CD14-positive monocyte (primary cell): Measurements from ENCODE around the gene OVCH1. TPM values are rescaled to one million over a fixed set of nuclear protein-coding genes. Genes with fewer than 3 reads are reported as not detected.

Experiments used
- DNase-seq, 3 donors: peaks; one replicate each; pipeline ENCODE4 v3.0.0-alpha.2; 2011 to 2022
- H2AFZ ChIP-seq: 2 replicates; pipeline ENCODE4 v1.6.0; 2012; ENCODE audit warnings: mild to moderate bottlenecking, low read depth, low read length, inconsistent platforms; ENCODE audit not compliant: insufficient read depth, poor library complexity, severe bottlenecking
- H3K27ac ChIP-seq, 2 donors: 1 replicate in 1 of 2; 2 replicates in 1 of 2; pipeline ENCODE4 v1.5.1; 2012 to 2013; ENCODE audit warnings: low read length in 2 of 2, control low read depth in 1 of 2, inconsistent platforms in 1 of 2, low read depth in 1 of 2, mild to moderate bottlenecking in 1 of 2
- H3K27me3 ChIP-seq, 2 donors: one replicate each; pipeline versions ENCODE4 v1.6.0 to v1.6.1; 2011 to 2013; ENCODE audit warnings: low read length in 2 of 2; ENCODE audit not compliant: control insufficient read depth in 2 of 2, insufficient read depth in 2 of 2
- H3K36me3 ChIP-seq, 2 donors: replicated peaks in 1 of 2; 1 replicate in 1 of 2; 2 replicates in 1 of 2; pipeline versions ENCODE4 v1.5.1 to v1.6.1; 2012 to 2013; ENCODE audit warnings: low read length in 2 of 2, control low read depth in 1 of 2, inconsistent platforms in 1 of 2, mild to moderate bottlenecking in 1 of 2; ENCODE audit not compliant: insufficient read depth in 2 of 2, control insufficient read depth in 1 of 2
- H3K4me1 ChIP-seq, 2 donors: 1 replicate in 1 of 2; 2 replicates in 1 of 2; pipeline versions ENCODE4 v1.5.1 to v1.6.1; 2012 to 2013; ENCODE audit warnings: low read length in 2 of 2, control low read depth in 1 of 2, inconsistent platforms in 1 of 2, mild to moderate bottlenecking in 1 of 2, moderate library complexity in 1 of 2; ENCODE audit not compliant: insufficient read depth in 2 of 2, control insufficient read depth in 1 of 2
- H3K4me2 ChIP-seq: replicated peaks from 2 replicates; pipeline ENCODE3; 2012; ENCODE audit warnings: low read length, moderate library complexity, mild to moderate bottlenecking; ENCODE audit not compliant: poor library complexity, severe bottlenecking; ENCODE audit errors: extremely low read depth
- H3K4me3 ChIP-seq, 3 experiments: fragments of 200-600 bp in 1 of 3; sonication (generic) in 1 of 3; replicated peaks in 1 of 3; 1 replicate in 2 of 3; 2 replicates in 1 of 3; pipeline ENCODE4 v1.5.1; 2011 to 2013; ENCODE audit warnings: low read length in 3 of 3, mild to moderate bottlenecking in 3 of 3, control low read depth in 2 of 3, low read depth in 2 of 3, inconsistent platforms in 1 of 3, moderate library complexity in 1 of 3
- H3K79me2 ChIP-seq: 2 replicates; pipeline ENCODE4 v1.6.0; 2012; ENCODE audit warnings: mild to moderate bottlenecking, control low read depth, inconsistent platforms, low read length, moderate library complexity; ENCODE audit not compliant: insufficient read depth
- H3K9ac ChIP-seq: 2 replicates; pipeline ENCODE4 v1.6.0; 2017; ENCODE audit warnings: low read length, mild to moderate bottlenecking; ENCODE audit not compliant: insufficient read depth, poor library complexity, severe bottlenecking
- H3K9me3 ChIP-seq, 2 donors: replicated peaks in 1 of 2; 1 replicate in 1 of 2; 2 replicates in 1 of 2; pipeline versions ENCODE4 v1.5.1 to v1.6.1; 2012 to 2013; ENCODE audit warnings: low read length in 2 of 2, control low read depth in 1 of 2; ENCODE audit not compliant: control insufficient read depth in 1 of 2, insufficient read depth in 1 of 2
- H4K20me1 ChIP-seq: 2 replicates; pipeline ENCODE4 v1.6.0; 2012; ENCODE audit warnings: mild to moderate bottlenecking, low read length, control low read depth, moderate library complexity; ENCODE audit not compliant: insufficient read depth
- H3K27ac Mint-ChIP-seq, 7 donors: one replicate each; pipeline ENCODE4 v1.8.0; 2020; ENCODE audit warnings: mild to moderate bottlenecking in 7 of 7, mixed read lengths in 7 of 7, moderate library complexity in 6 of 7, inconsistent platforms in 2 of 7
- H3K27me3 Mint-ChIP-seq, 3 donors: one replicate each; pipeline ENCODE4 v1.8.0; 2021 to 2022; ENCODE audit warnings: low read depth in 3 of 3, mild to moderate bottlenecking in 3 of 3, mixed read lengths in 3 of 3, moderate library complexity in 3 of 3, inconsistent platforms in 1 of 3
- H3K36me3 Mint-ChIP-seq, 2 donors: one replicate each; pipeline ENCODE4 v1.8.0; 2020; ENCODE audit warnings: mixed read lengths in 2 of 2, inconsistent platforms in 1 of 2, mild to moderate bottlenecking in 1 of 2
- H3K4me1 Mint-ChIP-seq: one replicate; pipeline ENCODE4 v1.8.0; 2020; ENCODE audit warnings: mild to moderate bottlenecking, mixed read lengths
- H3K4me3 Mint-ChIP-seq, 2 donors: one replicate each; pipeline ENCODE4 v1.8.0; 2020; ENCODE audit warnings: mild to moderate bottlenecking in 2 of 2, mixed read lengths in 2 of 2, moderate library complexity in 1 of 2
- H3K9me3 Mint-ChIP-seq, 7 donors: one replicate each; pipeline ENCODE4 v1.8.0; 2020 to 2022; ENCODE audit warnings: mixed read lengths in 7 of 7, mild to moderate bottlenecking in 6 of 7, moderate library complexity in 6 of 7, inconsistent platforms in 2 of 7
- WGBS: methylation state at CpG from one replicate; pipeline ENCODE4 v1.1.5; 2013; ENCODE audit warnings: missing lambda C conversion rate; ENCODE audit not compliant: insufficient coverage; 5-methylcytosine and 5-hydroxymethylcytosine counted together
- intact Hi-C, 2 donors: fragments of 100-400 bp; cut with micrococcal nuclease; formaldehyde crosslinking; loops; one replicate each; pipeline versions ENCODE4 v1.15.0 to v1.15.1; 2023
- polyA plus RNA-seq, 3 donors: library from polyadenylated mRNA; depleted of rRNA in 1 of 3; unstranded in 2 of 3; stranded (reverse) in 1 of 3; fragments of 300-500 nt in 2 of 3; fragments of >200 nt in 1 of 3; fragmentation: Illumina TruSeq in 2 of 3; gene quantifications; 1 replicate in 2 of 3; 2 replicates in 1 of 3; pipeline ENCODE4 v1.2.3, GENCODE V29; 2012 to 2021
- TF ChIP-seq, protein P1 (sequence below): fragments of 200-600 bp; IDR thresholded peaks from one replicate; pipeline ENCODE4 v1.8.0; 2022; ENCODE audit warnings: antibody characterized with exemption, mild to moderate bottlenecking

Gene OVCH1
- polyA plus RNA-seq, 3 donors: 0.03 TPM; not detected in 2

DNA sequence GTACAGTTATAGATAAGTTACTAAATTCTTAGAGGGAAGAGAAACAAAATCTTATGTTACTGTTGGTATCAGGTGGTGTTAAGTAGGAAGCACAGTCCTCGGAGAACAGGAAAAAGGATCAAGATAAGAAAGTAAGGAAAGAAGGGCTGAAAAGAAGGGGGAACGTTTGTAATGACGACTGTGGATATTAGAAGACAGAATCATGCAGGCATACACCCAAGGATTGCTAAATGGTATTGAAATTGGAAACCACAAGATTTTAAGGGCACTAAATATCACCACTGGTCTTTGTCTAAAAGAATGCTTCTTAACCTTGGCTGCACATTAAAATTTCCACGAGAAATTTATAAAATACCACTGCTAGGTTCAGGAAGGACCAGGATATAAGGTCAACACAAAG, 82.4 kb downstream of the OVCH1 start:
- TF ChIP-seq, protein P1, sequence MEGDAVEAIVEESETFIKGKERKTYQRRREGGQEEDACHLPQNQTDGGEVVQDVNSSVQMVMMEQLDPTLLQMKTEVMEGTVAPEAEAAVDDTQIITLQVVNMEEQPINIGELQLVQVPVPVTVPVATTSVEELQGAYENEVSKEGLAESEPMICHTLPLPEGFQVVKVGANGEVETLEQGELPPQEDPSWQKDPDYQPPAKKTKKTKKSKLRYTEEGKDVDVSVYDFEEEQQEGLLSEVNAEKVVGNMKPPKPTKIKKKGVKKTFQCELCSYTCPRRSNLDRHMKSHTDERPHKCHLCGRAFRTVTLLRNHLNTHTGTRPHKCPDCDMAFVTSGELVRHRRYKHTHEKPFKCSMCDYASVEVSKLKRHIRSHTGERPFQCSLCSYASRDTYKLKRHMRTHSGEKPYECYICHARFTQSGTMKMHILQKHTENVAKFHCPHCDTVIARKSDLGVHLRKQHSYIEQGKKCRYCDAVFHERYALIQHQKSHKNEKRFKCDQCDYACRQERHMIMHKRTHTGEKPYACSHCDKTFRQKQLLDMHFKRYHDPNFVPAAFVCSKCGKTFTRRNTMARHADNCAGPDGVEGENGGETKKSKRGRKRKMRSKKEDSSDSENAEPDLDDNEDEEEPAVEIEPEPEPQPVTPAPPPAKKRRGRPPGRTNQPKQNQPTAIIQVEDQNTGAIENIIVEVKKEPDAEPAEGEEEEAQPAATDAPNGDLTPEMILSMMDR: no peak
- Mint-ChIP-seq H3K4me3 (no peak overlapping the region), H3K9me3 (peaks cover 1 to 12% (median 7%) of the 10 kb centered on the region in 7 donors), H3K27ac (no peak overlapping the region), H3K4me1 (no peaks in the 10 kb centered on the region), H3K36me3 (no peaks in the 10 kb centered on the region), H3K27me3 (peaks cover 8 to 20% (median 13%) of the 10 kb centered on the region in 3 donors)
- WGBS: 74% methylated on average over 3 of the region's 4 CpGs
- H3K4me3 ChIP-seq: no peak overlapping the region
- intact Hi-C loops: no loop called here
- no peak overlapping the region for H2AFZ ChIP-seq
- H3K9ac ChIP-seq: no peak overlapping the region
- no peaks in the 10 kb centered on the region for H3K79me2 ChIP-seq
- DNase-seq: no peak
- H3K9me3 ChIP-seq: no peaks in the 10 kb centered on the region
- no peaks in the 10 kb centered on the region for H3K4me1 ChIP-seq
- H3K27me3 ChIP-seq: peaks cover 13 to 18% of the 10 kb centered on the region in 2 donors
- no peak overlapping the region for H3K4me2 ChIP-seq
- no peaks in the 10 kb centered on the region for H4K20me1 ChIP-seq
- no peaks in the 10 kb centered on the region for H3K36me3 ChIP-seq
- no peak overlapping the region for H3K27ac ChIP-seq

DNA sequence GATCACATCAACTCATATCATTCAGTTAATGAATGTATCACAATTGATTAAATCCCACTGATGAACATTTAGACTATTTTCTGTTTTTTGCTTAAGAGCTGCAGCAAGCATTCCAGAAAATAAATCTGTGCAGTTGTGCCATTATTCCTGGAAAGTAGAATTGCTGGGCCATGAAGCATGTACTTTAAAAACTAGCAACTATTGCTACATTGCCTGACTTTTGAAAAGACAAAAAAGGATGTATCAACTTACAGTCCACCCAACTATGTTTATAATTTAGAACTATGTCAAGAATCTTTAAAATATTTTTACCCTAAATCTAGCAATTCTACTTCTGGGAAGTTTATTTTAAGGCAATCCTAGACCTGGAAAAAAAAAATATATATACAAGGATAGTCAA, 83.1 kb downstream of the OVCH1 start:
- Mint-ChIP-seq H3K27ac (no peak overlapping the region), H3K27me3 (peaks cover 8 to 20% (median 13%) of the 10 kb centered on the region in 3 donors), H3K36me3 (no peaks in the 10 kb centered on the region), H3K9me3 (peaks cover 1 to 18% (median 7%) of the 10 kb centered on the region in 7 donors), H3K4me1 (no peaks in the 10 kb centered on the region), H3K4me3 (no peak overlapping the region)
- Histone ChIP-seq H3K36me3 (no peaks in the 10 kb centered on the region), H3K4me1 (no peaks in the 10 kb centered on the region), H3K79me2 (no peaks in the 10 kb centered on the region), H3K4me3 (no peak overlapping the region), H4K20me1 (no peaks in the 10 kb centered on the region), H3K9me3 (no peaks in the 10 kb centered on the region), H3K27ac (no peak overlapping the region), H3K27me3 (peaks cover 10 to 18% of the 10 kb centered on the region in 2 donors), H2AFZ (no peak overlapping the region), H3K9ac (no peak overlapping the region), H3K4me2 (no peak overlapping the region)
- DNase-seq: no peak
- TF ChIP-seq, protein P1: no peak
- intact Hi-C loops: no loop called here
